Vagina (tissue), 2 donors: ENCODE results near the gene NCAPG2. TPM values are rescaled to one million over a fixed set of nuclear protein-coding genes. Genes with fewer than 3 reads are reported as not detected.

Experiments
- DNase-seq, 2 donors: peaks; one replicate each; pipeline ENCODE4 v3.0.0-alpha.2; 2017; ENCODE audit errors: extremely low spot score in 2 of 2
- H3K27ac ChIP-seq: fragments of 200-600 bp; sonication (generic); one replicate; pipeline ENCODE4 v1.5.1; 2019
- H3K27me3 ChIP-seq: fragments of 200-600 bp; sonication (generic); one replicate; pipeline ENCODE4 v1.5.1; 2019
- H3K36me3 ChIP-seq, 2 donors: fragments of 200-600 bp; sonication (generic); one replicate each; pipeline ENCODE4 v1.5.1; 2017 to 2019
- H3K4me1 ChIP-seq: fragments of 200-600 bp; sonication (generic); one replicate; pipeline ENCODE4 v1.5.1; 2019
- H3K4me3 ChIP-seq, 2 donors: fragments of 200-600 bp; sonication (generic); 1 replicate in 1 of 2; 2 replicates in 1 of 2; pipeline ENCODE4 v1.5.1; 2016 to 2019
- H3K9me3 ChIP-seq: fragments of 200-600 bp; sonication (generic); one replicate; pipeline ENCODE4 v1.5.1; 2019
- POLR2A ChIP-seq, 2 donors: fragments of 450-650 bp; IDR thresholded peaks; one replicate each; pipeline ENCODE4 v1.6.1; 2017; ENCODE audit warnings: antibody characterized with exemption in 2 of 2, mild to moderate bottlenecking in 2 of 2, moderate library complexity in 2 of 2
- POLR2AphosphoS5 ChIP-seq, 2 donors: sonication (generic); formaldehyde crosslinking; IDR thresholded peaks; one replicate each; pipeline ENCODE4 v1.9.0; 2017; ENCODE audit warnings: antibody characterized with exemption in 2 of 2, mild to moderate bottlenecking in 2 of 2, low read depth in 1 of 2; ENCODE audit not compliant: insufficient read depth in 1 of 2
- intact Hi-C: fragments of 100-400 bp; cut with DNase I; formaldehyde crosslinking; loops from one replicate; pipeline ENCODE4 v1.15.1; 2023
- total RNA-seq: library from RNA; depleted of rRNA; stranded (reverse); fragments of >200 nt; gene quantifications from one replicate; pipeline ENCODE4 v1.2.3, GENCODE V29; 2016
- TF ChIP-seq, protein P1 (sequence below), 3 experiments: fragments of 450-650 bp in 2 of 3; fragments of 200-600 bp in 1 of 3; sonication (generic) in 1 of 3; IDR thresholded peaks; one replicate each; pipeline ENCODE4 v1.5.1; 2017 to 2019; ENCODE audit warnings: antibody characterized with exemption in 3 of 3, mild to moderate bottlenecking in 2 of 3, moderate library complexity in 2 of 3

The NCAPG2 gene
- total RNA-seq, 1 donor from 2014 or later: 9.6 TPM

GRCh38 chr7:158695726-158696452, 8.7 kb downstream of the NCAPG2 start:
- no peak overlapping the region for H3K27ac ChIP-seq
- intact Hi-C loops: loop anchor here (5.0 kb wide), 1 partner anchor 281 kb away; no protein-coding TSS in a partner anchor
- DNase-seq: no peak
- H3K36me3 ChIP-seq: no peaks in the 10 kb centered on the region
- no peaks in the 10 kb centered on the region for H3K9me3 ChIP-seq
- TF ChIP-seq, protein P1, sequence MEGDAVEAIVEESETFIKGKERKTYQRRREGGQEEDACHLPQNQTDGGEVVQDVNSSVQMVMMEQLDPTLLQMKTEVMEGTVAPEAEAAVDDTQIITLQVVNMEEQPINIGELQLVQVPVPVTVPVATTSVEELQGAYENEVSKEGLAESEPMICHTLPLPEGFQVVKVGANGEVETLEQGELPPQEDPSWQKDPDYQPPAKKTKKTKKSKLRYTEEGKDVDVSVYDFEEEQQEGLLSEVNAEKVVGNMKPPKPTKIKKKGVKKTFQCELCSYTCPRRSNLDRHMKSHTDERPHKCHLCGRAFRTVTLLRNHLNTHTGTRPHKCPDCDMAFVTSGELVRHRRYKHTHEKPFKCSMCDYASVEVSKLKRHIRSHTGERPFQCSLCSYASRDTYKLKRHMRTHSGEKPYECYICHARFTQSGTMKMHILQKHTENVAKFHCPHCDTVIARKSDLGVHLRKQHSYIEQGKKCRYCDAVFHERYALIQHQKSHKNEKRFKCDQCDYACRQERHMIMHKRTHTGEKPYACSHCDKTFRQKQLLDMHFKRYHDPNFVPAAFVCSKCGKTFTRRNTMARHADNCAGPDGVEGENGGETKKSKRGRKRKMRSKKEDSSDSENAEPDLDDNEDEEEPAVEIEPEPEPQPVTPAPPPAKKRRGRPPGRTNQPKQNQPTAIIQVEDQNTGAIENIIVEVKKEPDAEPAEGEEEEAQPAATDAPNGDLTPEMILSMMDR (IDR thresholded peaks at IDR 0.05): peak; percentile 35 to 53 (median 42)
- TF ChIP-seq POLR2AphosphoS5 (IDR thresholded peaks at IDR 0.05; ENCODE audit: insufficient read depth in 1 of 2, low read depth in 1 of 2) (no peak), POLR2A (IDR thresholded peaks at IDR 0.05) (no peak)
- H3K4me1 ChIP-seq: peaks cover 6% of the 10 kb centered on the region
- no peaks in the 10 kb centered on the region for H3K27me3 ChIP-seq
- no peak overlapping the region for H3K4me3 ChIP-seq

DNA sequence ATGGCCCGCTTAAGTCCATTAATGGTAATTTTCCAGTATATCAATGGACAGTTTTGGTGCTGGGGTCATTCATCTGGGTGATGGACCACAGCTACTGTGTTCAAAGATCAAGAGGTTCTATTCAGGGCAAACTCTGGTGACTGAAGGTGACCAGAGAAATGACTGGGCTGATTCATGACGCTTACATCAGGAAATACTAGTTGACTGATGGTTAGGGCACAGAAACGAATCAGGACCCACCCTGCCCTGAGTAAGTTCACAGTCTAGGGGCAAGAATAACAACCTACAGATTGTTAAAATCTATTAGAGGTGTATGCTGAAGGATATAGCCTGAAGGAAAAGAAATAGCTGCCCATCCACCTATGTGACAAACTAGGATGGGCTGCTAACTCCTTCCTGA, 9.5 kb downstream of the NCAPG2 start:
- no peak for DNase-seq
- Histone ChIP-seq H3K27ac (no peak overlapping the region), H3K36me3 (no peaks in the 10 kb centered on the region), H3K4me1 (peaks cover 6% of the 10 kb centered on the region), H3K9me3 (no peaks in the 10 kb centered on the region), H3K27me3 (no peaks in the 10 kb centered on the region), H3K4me3 (no peak overlapping the region)
- TF ChIP-seq POLR2AphosphoS5 (IDR thresholded peaks at IDR 0.05; ENCODE audit: insufficient read depth in 1 of 2, low read depth in 1 of 2) (no peak), POLR2A (IDR thresholded peaks at IDR 0.05) (no peak)
- TF ChIP-seq, protein P1 (IDR thresholded peaks at IDR 0.05): no peak
- intact Hi-C loops: loop anchor here (5.0 kb wide), 1 partner anchor 282 kb away; no protein-coding TSS in a partner anchor

DNA sequence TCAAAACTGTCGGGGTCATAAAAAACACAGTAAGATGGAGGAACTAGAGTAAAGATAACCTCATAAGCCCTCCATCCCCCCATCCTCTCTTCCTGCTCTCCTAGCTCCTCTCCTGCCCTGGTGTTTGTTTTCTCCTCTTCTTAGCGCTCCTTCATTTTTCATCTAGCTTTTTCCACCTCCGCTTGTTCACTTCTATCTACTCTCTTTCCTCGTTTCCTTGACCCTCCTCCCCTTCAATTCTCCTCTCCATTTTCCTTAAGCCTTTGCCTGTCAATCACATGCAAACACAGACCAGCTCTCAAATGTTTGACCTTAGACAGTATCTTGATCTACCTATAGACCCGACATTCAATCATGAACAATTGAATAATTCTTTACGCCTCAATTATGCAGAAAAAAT, 10.0 kb downstream of the NCAPG2 start:
- no peaks in the 10 kb centered on the region for H3K27me3 ChIP-seq
- no peak for TF ChIP-seq POLR2A (IDR thresholded peaks at IDR 0.05)
- TF ChIP-seq, protein P1 (IDR thresholded peaks at IDR 0.05): no peak
- TF ChIP-seq POLR2AphosphoS5 (IDR thresholded peaks at IDR 0.05; ENCODE audit: insufficient read depth in 1 of 2, low read depth in 1 of 2): no peak
- no peaks in the 10 kb centered on the region for H3K36me3 ChIP-seq
- no peak for DNase-seq
- intact Hi-C loops: loop anchor here (5.0 kb wide), 1 partner anchor 283 kb away; no protein-coding TSS in a partner anchor
- H3K4me1 ChIP-seq: peaks cover 6% of the 10 kb centered on the region
- no peak overlapping the region for H3K27ac ChIP-seq
- H3K4me3 ChIP-seq: no peak overlapping the region
- H3K9me3 ChIP-seq: no peaks in the 10 kb centered on the region

DNA sequence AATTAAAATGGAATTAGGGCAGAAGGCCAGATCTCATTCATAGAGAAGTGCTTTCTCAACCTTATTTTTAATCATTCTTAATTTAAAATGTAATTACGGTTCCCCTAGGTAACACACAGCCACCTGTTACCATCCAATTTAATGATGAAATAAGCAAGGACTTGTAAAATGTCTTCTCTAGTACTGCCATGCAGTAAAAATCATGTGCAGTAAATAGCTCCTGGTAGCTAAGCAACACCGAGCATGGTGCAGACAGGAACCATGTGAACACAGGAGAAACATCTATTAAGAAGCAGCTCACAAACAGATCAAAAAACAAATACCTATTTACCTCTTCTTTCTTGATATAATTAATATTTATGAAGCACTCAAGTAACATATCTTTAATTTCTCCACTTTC, 15.1 kb downstream of the NCAPG2 start:
- no peak overlapping the region for H3K27ac ChIP-seq
- no peak overlapping the region for H3K4me3 ChIP-seq
- no peaks in the 10 kb centered on the region for H3K9me3 ChIP-seq
- no peaks in the 10 kb centered on the region for H3K27me3 ChIP-seq
- no peak for DNase-seq
- H3K36me3 ChIP-seq: no peaks in the 10 kb centered on the region
- H3K4me1 ChIP-seq: no peaks in the 10 kb centered on the region
- intact Hi-C loops: no loop called here
- no peak for TF ChIP-seq POLR2AphosphoS5 (IDR thresholded peaks at IDR 0.05; ENCODE audit: insufficient read depth in 1 of 2, low read depth in 1 of 2)
- TF ChIP-seq, protein P1 (IDR thresholded peaks at IDR 0.05): no peak
- TF ChIP-seq POLR2A (IDR thresholded peaks at IDR 0.05): no peak

DNA sequence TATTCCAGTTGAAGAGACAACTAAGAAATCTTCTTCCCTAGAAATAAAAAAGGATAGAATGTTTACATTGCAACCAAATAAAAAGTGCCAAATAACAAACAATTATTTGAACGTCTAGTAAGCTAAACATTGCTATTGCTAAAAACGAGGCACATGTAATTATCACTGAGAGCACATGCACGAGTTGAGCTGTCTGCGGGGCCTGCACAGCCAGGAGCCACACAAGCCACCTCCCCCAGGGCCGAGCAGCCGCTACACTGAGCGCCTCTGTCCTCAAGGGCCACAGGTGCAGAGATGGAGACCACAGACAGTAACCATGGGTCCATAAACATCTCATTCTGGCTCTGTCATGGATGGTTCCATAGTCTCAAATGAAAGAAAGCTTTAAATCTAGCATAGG, 17.2 kb downstream of the NCAPG2 start:
- Histone ChIP-seq H3K4me3 (no peak overlapping the region), H3K27ac (no peak overlapping the region), H3K36me3 (no peaks in the 10 kb centered on the region), H3K9me3 (no peaks in the 10 kb centered on the region), H3K4me1 (no peaks in the 10 kb centered on the region), H3K27me3 (no peaks in the 10 kb centered on the region)
- TF ChIP-seq POLR2A (IDR thresholded peaks at IDR 0.05): no peak
- TF ChIP-seq, protein P1 (IDR thresholded peaks at IDR 0.05): no peak
- no peak for TF ChIP-seq POLR2AphosphoS5 (IDR thresholded peaks at IDR 0.05; ENCODE audit: insufficient read depth in 1 of 2, low read depth in 1 of 2)
- DNase-seq: no peak
- intact Hi-C loops: no loop called here
